IPS-15b (cell line): Measurements from ENCODE around the gene FAM110D.

Source experiments
- H3K27me3 ChIP-seq: one replicate; pipeline ENCODE4 v1.6.1; 2013; ENCODE audit warnings: low read length; ENCODE audit not compliant: control insufficient read depth, insufficient read depth
- H3K36me3 ChIP-seq: one replicate; pipeline ENCODE4 v1.6.1; 2013; ENCODE audit warnings: low read length; ENCODE audit not compliant: control insufficient read depth, insufficient read depth
- H3K4me1 ChIP-seq: one replicate; pipeline ENCODE4 v1.6.1; 2013; ENCODE audit warnings: mild to moderate bottlenecking, low read length; ENCODE audit not compliant: control insufficient read depth, insufficient read depth
- H3K4me3 ChIP-seq: one replicate; pipeline ENCODE4 v1.5.1; 2013; ENCODE audit warnings: low read depth, low read length
- H3K9ac ChIP-seq: one replicate; pipeline ENCODE4 v1.6.1; 2013; ENCODE audit warnings: low read depth, mild to moderate bottlenecking, low read length
- H3K9me3 ChIP-seq: one replicate; pipeline ENCODE4 v1.6.1; 2013; ENCODE audit warnings: mild to moderate bottlenecking, low read length; ENCODE audit not compliant: control insufficient read depth, insufficient read depth

The FAM110D gene

DNA sequence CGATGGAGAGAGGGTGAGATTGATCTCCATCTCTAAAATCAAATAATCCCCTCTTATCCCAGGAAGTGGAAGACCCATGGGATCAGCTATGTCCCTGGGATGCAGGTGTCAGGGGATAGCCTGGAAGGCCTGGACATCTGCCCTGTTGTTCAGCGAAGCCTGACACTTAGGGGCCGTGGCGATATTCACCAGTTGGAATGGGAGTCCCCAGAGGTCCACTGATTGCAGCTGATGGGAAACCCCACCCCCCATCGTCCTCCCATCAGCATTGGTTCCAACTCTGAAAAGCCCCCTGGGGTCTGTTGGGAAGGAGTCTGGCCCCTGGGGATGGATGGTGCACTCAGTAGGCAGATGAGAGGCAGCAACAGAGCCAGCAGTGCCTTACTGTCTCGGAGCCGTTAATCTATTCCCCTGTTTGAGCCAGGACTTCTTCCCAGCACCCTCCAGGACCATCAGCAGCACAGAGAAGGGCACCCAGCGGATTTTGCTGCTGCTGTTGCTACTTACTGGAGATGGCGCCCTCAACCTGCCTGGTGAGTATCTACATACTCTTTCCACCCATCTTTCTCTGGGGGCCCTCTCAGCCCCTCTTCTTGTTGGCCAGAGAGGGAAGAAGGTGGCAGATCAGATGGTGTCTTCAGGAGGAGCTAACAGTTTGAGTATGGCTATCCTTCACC is 44.9 kb downstream of the FAM110D start:
- Histone ChIP-seq H3K36me3 (no peaks in the 10 kb centered on the region), H3K4me1 (peaks cover 3% of the 10 kb centered on the region), H3K4me3 (no peak overlapping the region), H3K9ac (no peak overlapping the region), H3K27me3 (no peaks in the 10 kb centered on the region), H3K9me3 (no peaks in the 10 kb centered on the region)

DNA sequence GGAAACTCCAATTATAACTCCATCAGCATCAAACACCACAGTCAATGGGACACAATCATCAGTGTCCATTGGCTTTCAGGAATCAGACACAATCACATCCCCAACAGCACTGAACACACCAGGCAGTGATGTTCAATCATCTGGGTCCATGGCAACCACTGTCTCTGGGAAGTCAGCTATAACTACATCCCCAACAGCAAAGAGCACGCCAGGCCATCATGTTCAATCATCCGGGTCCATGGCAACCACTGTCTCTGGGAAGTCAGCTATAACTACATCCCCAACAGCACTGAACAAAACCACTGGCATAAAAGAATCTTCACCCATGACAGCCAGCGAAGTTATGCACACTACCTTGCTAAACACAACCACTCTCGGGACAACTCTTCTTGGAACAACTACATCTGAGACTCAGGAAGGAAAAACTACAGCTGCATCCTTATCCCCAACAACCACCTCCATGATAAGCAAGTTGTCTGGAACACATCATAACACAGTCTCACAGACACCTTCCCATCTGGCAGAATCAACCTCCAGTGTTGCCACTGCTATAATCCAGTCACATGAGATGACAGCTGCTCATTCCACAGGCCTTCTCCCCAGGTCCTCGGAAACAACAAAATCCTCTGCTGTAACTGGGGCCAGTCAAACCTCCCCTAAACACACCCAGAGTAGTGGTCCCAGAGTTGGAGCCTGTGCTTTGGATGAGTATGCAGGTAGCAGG is 51.4 kb downstream of the FAM110D start:
- no peak overlapping the region for H3K4me3 ChIP-seq
- no peak overlapping the region for H3K9ac ChIP-seq
- H3K9me3 ChIP-seq = no peaks in the 10 kb centered on the region
- H3K36me3 ChIP-seq = no peaks in the 10 kb centered on the region
- H3K27me3 ChIP-seq = no peaks in the 10 kb centered on the region
- no peaks in the 10 kb centered on the region for H3K4me1 ChIP-seq

DNA sequence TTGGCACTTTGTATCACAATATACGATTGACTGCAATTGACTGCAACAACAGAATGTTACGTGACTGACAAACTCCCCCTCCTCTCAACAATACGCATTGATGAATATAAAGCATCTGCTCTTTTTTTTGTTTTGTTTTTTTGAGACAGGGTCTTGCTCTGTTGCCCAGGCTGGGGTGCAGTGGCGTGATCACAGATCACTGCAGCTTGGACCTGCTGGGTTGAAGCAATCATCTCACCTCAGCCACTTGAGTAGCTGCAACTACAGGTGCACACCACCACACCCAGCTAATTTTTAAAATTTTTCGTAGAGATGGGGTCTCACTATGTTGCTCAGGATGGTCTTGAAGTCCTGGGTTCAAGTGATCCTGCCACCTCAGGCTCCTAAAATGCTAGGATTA is 53.8 kb downstream of the FAM110D start:
- Histone ChIP-seq H3K4me1 (peaks cover 2% of the 10 kb centered on the region), H3K4me3 (no peak overlapping the region), H3K27me3 (no peaks in the 10 kb centered on the region), H3K36me3 (no peaks in the 10 kb centered on the region), H3K9ac (no peak overlapping the region), H3K9me3 (no peaks in the 10 kb centered on the region)

DNA sequence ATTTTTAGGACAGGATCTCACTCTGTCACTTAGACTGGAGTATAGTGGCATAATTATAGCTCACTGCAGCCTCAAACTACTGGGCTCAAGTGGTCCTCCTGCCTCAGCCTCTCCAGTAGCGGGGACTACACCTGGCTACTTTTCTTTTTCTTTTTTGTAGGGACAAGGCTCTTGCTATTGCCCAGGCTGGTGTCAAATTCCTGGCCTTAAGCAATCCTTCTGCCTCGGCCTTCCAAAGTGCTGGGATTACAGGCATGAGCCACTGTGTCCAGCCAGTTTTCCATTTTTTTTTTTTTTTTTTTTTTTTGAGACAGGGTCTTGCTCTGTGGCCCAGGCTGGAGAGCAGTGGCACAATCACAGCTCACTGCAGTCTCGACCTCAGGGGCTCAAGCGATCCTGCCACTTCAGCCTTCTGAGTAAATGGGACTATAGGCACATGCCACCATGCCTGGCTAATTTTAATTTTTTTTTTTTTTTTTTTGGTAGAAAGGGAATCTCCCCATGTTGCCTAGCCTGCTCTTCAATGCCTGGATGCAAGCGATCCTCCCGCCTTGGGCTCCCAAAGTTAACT is 54.5 kb downstream of the FAM110D start:
- Histone ChIP-seq H3K27me3 (no peaks in the 10 kb centered on the region), H3K9ac (no peak overlapping the region), H3K4me1 (peaks cover 2% of the 10 kb centered on the region), H3K4me3 (no peak overlapping the region), H3K36me3 (no peaks in the 10 kb centered on the region), H3K9me3 (no peaks in the 10 kb centered on the region)
